ENCODE measurements around the gene ATP6AP1. TPM values are rescaled to one million over a fixed set of nuclear protein-coding genes. Genes with fewer than 3 reads are reported as not detected.

ATP6AP1 gene
- total and polyA plus RNA-seq, 11 donors = 33.8 to 127 (median 84.2) TPM

- no peaks in the 10 kb centered on the region for H3K27me3 ChIP-seq
- peak in 1 of 5 donors; percentile 62 for DNase-seq
- ATAC-seq = no peak
- peak overlapping the region in 11 of 12 donors; percentile 80 to 96 (median 92) for H3K27ac ChIP-seq
- H3K4me3 ChIP-seq = peak overlapping the region; percentile 50 to 92 (median 68)
- peaks cover 0 to 39% (median 17%) of the 10 kb centered on the region in 12 donors for H3K4me1 ChIP-seq
- peaks cover 0 to 9% (median 6%) of the 10 kb centered on the region in 9 donors for H3K36me3 ChIP-seq
- intact Hi-C loops (cut with DNase I) = no loop called here
- WGBS, 4 donors = 30 to 78% (median 54%) methylated on average over 15 to 35 of the region's 35 CpGs
- no peaks in the 10 kb centered on the region for H3K9me3 ChIP-seq
- TF ChIP-seq, protein P1, sequence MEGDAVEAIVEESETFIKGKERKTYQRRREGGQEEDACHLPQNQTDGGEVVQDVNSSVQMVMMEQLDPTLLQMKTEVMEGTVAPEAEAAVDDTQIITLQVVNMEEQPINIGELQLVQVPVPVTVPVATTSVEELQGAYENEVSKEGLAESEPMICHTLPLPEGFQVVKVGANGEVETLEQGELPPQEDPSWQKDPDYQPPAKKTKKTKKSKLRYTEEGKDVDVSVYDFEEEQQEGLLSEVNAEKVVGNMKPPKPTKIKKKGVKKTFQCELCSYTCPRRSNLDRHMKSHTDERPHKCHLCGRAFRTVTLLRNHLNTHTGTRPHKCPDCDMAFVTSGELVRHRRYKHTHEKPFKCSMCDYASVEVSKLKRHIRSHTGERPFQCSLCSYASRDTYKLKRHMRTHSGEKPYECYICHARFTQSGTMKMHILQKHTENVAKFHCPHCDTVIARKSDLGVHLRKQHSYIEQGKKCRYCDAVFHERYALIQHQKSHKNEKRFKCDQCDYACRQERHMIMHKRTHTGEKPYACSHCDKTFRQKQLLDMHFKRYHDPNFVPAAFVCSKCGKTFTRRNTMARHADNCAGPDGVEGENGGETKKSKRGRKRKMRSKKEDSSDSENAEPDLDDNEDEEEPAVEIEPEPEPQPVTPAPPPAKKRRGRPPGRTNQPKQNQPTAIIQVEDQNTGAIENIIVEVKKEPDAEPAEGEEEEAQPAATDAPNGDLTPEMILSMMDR (IDR thresholded peaks at IDR 0.05) = no peak
- no peak for TF ChIP-seq POLR2A (IDR thresholded peaks at IDR 0.05)
These were observed 56.9 kb downstream of the ATP6AP1 start for GRCh38 chrX:154485150-154486051.

- Histone ChIP-seq H3K4me1 (peaks cover 0 to 39% (median 17%) of the 10 kb centered on the region in 12 donors), H3K9me3 (no peaks in the 10 kb centered on the region), H3K4me3 (peak overlapping the region; percentile 50 to 92 (median 68)), H3K27me3 (no peaks in the 10 kb centered on the region), H3K36me3 (peaks cover 0 to 9% (median 6%) of the 10 kb centered on the region in 9 donors), H3K27ac (peak overlapping the region; percentile 78 to 96 (median 92))
- 1 to 80% (median 1%) methylated on average over 9 to 35 of the region's 35 CpGs; no CpG with 5 or more reads in 1 of the 4 donors for WGBS, 4 donors
- intact Hi-C loops (cut with DNase I) = no loop called here
- no peak for TF ChIP-seq POLR2A (IDR thresholded peaks at IDR 0.05)
- DNase-seq (peak in 4 of 5 donors; percentile 27 to 73 (median 46)), ATAC-seq (no peak)
These were observed 57.5 kb downstream of the ATP6AP1 start for GRCh38 chrX:154486052-154486395.

Small RNA genes lying within 50 kb of the gene (microRNA-seq; reads per million reads assigned to microRNA genes)
- 0 to 4.6 (median 0.41) reads per million in 4 donors for gene MIR6858

Other genes with a start within 250 kb of the ATP6AP1 start
- not detected for gene OPN1MW, start 246.1 kb upstream of the ATP6AP1 start, total RNA-seq
- not detected for gene OPN1MW, start 246.1 kb upstream of the ATP6AP1 start, polyA plus RNA-seq
- gene OPN1MW2, start 208.9 kb upstream of the ATP6AP1 start, total RNA-seq = not detected
- not detected for gene OPN1MW2, start 208.9 kb upstream of the ATP6AP1 start, polyA plus RNA-seq
- gene OPN1MW3, start 171.1 kb upstream of the ATP6AP1 start, total RNA-seq = not detected
- not detected for gene OPN1MW3, start 171.1 kb upstream of the ATP6AP1 start, polyA plus RNA-seq
- not detected for gene TEX28, start 133.6 kb upstream of the ATP6AP1 start, total RNA-seq
- gene TEX28, start 133.6 kb upstream of the ATP6AP1 start, polyA plus RNA-seq = not detected
- 10 to 100 TPM in 2 of 9 donors, 1 to 10 TPM in 7; 2.0 to 13.4 (median 7.7) TPM for gene TKTL1, start 132.9 kb upstream of the ATP6AP1 start, total RNA-seq
- gene TKTL1, start 132.9 kb upstream of the ATP6AP1 start, polyA plus RNA-seq = 10 to 100 TPM in 1 of 2 donors, 1 to 10 TPM in 1; 2.9 to 10.2 TPM
- 100 to 1,000 TPM; 155 to 465 (median 234) TPM for gene FLNA, start 54.0 kb upstream of the ATP6AP1 start, total RNA-seq
- gene FLNA, start 54.0 kb upstream of the ATP6AP1 start, polyA plus RNA-seq = 100 to 1,000 TPM; 226 to 274 TPM
- gene EMD, start 49.4 kb upstream of the ATP6AP1 start, total RNA-seq = 10 to 100 TPM; 37.6 to 76.8 (median 52.8) TPM
- 100 to 1,000 TPM in 1 of 2 donors, 10 to 100 TPM in 1; 71.9 to 152 TPM for gene EMD, start 49.4 kb upstream of the ATP6AP1 start, polyA plus RNA-seq
- gene RPL10, start 30.3 kb upstream of the ATP6AP1 start, total RNA-seq = 1,000 to 10,000 TPM; 1,381 to 3,072 (median 2,052) TPM
- 1,000 to 10,000 TPM; 2,362 to 5,995 TPM for gene RPL10, start 30.3 kb upstream of the ATP6AP1 start, polyA plus RNA-seq
- gene DNASE1L1, start 19.4 kb upstream of the ATP6AP1 start, total RNA-seq = 100 to 1,000 TPM in 2 of 9 donors, 10 to 100 TPM in 7; 26.7 to 117 (median 43.8) TPM
- 10 to 100 TPM; 27.7 to 57.1 TPM for gene DNASE1L1, start 19.4 kb upstream of the ATP6AP1 start, polyA plus RNA-seq
- gene TAFAZZIN, start 17.1 kb upstream of the ATP6AP1 start, total RNA-seq = 10 to 100 TPM; 29.1 to 38.6 (median 34.5) TPM
- 10 to 100 TPM; 27.2 to 51.1 TPM for gene TAFAZZIN, start 17.1 kb upstream of the ATP6AP1 start, polyA plus RNA-seq
- gene GDI1, start 8.5 kb downstream of the ATP6AP1 start, total RNA-seq = 100 to 1,000 TPM in 2 of 9 donors, 10 to 100 TPM in 7; 73.6 to 105 (median 92.2) TPM
- 100 to 1,000 TPM in 1 of 2 donors, 10 to 100 TPM in 1; 77.1 to 152 TPM for gene GDI1, start 8.5 kb downstream of the ATP6AP1 start, polyA plus RNA-seq
- gene FAM50A, start 15.5 kb downstream of the ATP6AP1 start, total RNA-seq = 10 to 100 TPM; 27.7 to 65.1 (median 41.2) TPM
- gene FAM50A, start 15.5 kb downstream of the ATP6AP1 start, polyA plus RNA-seq = 100 to 1,000 TPM; 118 to 119 TPM
- 10 to 100 TPM in 7 of 9 donors, 1 to 10 TPM in 2; 4.7 to 46.6 (median 15.3) TPM for gene PLXNA3, start 29.6 kb downstream of the ATP6AP1 start, total RNA-seq
- 10 to 100 TPM in 1 of 2 donors, 1 to 10 TPM in 1; 8.7 to 12.2 TPM for gene PLXNA3, start 29.6 kb downstream of the ATP6AP1 start, polyA plus RNA-seq
- gene LAGE3, start 50.6 kb downstream of the ATP6AP1 start, total RNA-seq = 10 to 100 TPM; 16.2 to 23.6 (median 18.9) TPM
- gene LAGE3, start 50.6 kb downstream of the ATP6AP1 start, polyA plus RNA-seq = 10 to 100 TPM; 15.1 to 26.8 TPM
- 10 to 100 TPM; 40.6 to 92.8 (median 53.7) TPM for gene UBL4A, start 57.9 kb downstream of the ATP6AP1 start, total RNA-seq
- 10 to 100 TPM; 34.6 to 72.8 TPM for gene UBL4A, start 57.9 kb downstream of the ATP6AP1 start, polyA plus RNA-seq
- 10 to 100 TPM in 8 of 9 donors, 1 to 10 TPM in 1; 8.3 to 33.3 (median 15.5) TPM for gene SLC10A3, start 62.0 kb downstream of the ATP6AP1 start, total RNA-seq
- 10 to 100 TPM; 12.2 to 50.6 TPM for gene SLC10A3, start 62.0 kb downstream of the ATP6AP1 start, polyA plus RNA-seq
- 10 to 100 TPM; 36.2 to 82.6 (median 48.6) TPM for gene FAM3A, start 87.6 kb downstream of the ATP6AP1 start, total RNA-seq
- gene FAM3A, start 87.6 kb downstream of the ATP6AP1 start, polyA plus RNA-seq = 10 to 100 TPM; 66.1 to 72.2 TPM
- 10 to 100 TPM in 5 of 9 donors, 1 to 10 TPM in 4; 7.2 to 41.3 (median 11.2) TPM for gene G6PD, start 118.2 kb downstream of the ATP6AP1 start, total RNA-seq
- gene G6PD, start 118.2 kb downstream of the ATP6AP1 start, polyA plus RNA-seq = 10 to 100 TPM in 1 of 2 donors, 1 to 10 TPM in 1; 5.9 to 20.5 TPM
- gene IKBKG, start 118.9 kb downstream of the ATP6AP1 start, total RNA-seq = 10 to 100 TPM in 8 of 9 donors, 1 to 10 TPM in 1; 7.1 to 25.4 (median 15.3) TPM
- 10 to 100 TPM; 13.0 to 29.4 TPM for gene IKBKG, start 118.9 kb downstream of the ATP6AP1 start, polyA plus RNA-seq
- gene CTAG1A, start 156.5 kb downstream of the ATP6AP1 start, total RNA-seq = not detected
- gene CTAG1A, start 156.5 kb downstream of the ATP6AP1 start, polyA plus RNA-seq = not detected
- not detected for gene CTAG1B, start 190.6 kb downstream of the ATP6AP1 start, total RNA-seq
- not detected for gene CTAG1B, start 190.6 kb downstream of the ATP6AP1 start, polyA plus RNA-seq
- under 1 TPM in 1 of 9 donors, not detected in 8; 0.61 TPM for gene CTAG2, start 224.9 kb downstream of the ATP6AP1 start, total RNA-seq
- not detected for gene CTAG2, start 224.9 kb downstream of the ATP6AP1 start, polyA plus RNA-seq

Data from heart left ventricle (tissue), 16 donors.